HG02642 (cell line): ENCODE measurements around the gene GPS1.

Experiments used
- ATAC-seq: cut with Tn5 transposase; IDR thresholded peaks from one replicate; pipeline ENCODE4 v1.9.1; 2021; ENCODE audit warnings: mild to moderate bottlenecking; ENCODE audit not compliant: unreplicated experiment, poor library complexity

GPS1 gene

DNA sequence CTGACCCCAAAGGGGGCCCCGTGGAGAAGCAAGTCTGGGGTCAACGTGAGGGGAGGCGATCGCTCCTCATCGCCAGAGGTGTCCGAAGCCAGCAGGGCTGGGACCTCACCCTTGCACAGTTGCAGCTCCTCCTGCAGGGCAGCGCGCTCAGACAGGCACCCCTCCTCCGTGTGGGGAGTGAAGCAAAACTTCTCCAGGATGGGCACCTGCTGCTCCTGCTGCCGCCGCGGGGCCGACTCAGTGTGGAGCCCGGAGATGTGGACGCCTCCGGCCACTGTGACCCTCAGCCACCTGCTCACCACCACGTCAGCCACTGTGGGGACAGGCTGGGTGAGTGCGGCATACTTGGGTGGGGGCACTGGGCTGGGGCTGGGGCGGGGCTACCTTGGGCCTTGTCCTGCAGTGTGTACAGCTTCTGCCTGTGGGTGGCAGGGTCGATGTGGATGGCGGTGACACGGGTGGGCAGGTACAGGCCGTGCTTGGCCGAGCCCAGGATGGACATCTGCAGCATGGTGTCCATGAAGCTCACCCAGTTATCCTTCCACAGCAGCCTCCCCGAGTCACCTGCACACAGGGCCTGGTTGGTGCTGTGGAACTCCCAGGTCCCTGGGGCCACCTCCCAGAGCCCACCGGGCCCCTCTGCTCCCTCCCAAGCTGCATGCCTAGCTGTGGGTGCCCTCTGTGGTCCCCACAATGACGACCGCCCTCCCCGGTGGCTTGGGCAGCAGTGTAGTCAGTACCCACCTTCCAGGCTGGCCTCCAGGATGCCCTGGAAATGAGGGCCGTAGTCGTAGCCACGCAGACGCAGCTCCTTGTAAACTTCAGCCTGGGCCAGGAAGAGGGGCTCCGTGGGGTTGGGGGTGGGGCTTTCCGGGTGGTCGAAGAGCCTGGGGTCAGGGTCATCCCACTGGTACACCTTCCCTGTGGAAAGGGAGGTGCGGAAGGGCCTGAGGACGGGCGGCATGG, 35.5 kb downstream of the GPS1 start:
- ATAC-seq: no peak

DNA sequence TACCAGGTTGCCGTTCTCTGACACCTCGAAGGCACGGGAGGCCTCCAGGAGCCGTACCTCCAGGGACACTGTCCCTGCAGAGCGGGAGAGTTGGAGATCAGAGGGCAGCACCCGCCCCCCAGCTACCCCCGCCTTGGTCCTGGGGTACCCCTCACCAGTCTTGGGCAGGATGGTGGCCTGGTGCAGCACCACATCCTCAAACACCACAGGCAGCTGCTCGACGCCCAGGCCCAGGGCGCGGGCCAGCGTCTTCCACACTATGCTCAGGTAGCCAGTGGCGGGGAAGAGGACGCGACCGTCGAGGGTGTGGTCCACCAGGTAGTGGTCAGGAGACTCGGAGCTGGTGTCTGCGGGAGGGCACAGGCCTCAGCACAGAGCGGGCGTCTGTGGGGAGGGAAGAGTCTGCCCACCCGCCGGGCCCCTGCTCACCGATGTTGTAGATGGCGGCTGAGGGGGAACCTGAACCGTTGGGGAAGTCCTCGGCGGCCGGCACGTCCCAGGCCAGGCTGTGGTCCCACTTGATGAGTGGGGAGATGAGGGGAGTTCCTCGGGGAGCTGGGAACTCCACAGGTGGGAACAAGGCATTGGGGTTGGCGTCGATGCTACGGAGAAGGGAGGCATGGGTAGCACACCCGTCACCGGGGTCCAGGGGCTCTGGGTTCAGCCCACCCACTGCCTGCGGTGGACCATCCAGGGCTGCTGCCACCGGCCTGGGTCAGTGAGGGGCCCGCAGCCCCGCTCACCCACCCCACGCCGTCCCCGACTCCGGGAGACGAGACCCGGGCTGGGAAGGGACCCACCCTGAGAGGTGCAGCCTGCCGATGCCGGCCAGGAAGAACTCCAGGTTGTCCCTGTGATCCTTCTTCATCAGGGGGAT, 36.5 kb downstream of the GPS1 start:
- no peak for ATAC-seq

GRCh38 chr17:82088838-82089722, 37.4 kb downstream of the GPS1 start:
- no peak for ATAC-seq

DNA sequence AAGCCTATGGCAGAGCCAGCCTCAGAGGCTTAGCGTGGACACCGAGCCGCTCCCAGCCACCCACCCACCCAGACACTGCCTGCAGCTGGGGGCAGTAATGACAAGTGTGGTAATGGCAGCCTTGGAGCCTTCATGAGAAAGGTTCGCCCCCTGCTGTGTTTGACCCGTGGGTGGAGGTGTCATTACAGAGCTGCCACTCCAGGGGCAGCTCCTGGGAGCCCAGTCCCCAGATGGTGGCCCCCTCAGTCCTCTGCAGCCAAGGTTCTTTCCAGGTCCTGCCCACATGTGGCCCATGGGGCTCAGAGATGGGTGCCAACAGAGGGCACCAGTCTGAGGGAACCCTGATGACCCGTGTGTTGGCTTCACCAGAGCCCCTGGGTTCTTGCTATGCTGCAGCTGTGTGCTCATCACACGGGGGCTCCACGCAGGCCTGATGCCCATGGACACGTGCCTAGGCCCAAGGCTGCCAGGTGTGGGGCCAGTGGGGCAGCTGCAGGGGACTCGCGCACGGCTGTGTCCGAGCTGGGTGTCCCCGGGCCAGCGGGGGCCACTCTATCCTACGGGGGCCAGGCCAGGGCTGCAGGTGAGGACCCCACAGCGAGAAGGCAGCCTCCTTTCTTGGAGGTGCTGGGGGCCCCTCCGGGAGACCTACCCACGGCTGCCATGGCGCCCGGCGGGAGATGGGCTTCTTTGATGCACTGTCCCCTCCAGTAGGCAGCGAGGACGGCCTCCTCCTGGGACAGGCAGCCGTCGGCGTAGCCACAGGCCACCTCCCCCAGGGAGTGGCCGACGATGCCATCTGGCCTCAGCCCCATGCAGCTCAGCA, 38.2 kb downstream of the GPS1 start:
- no peak for ATAC-seq

DNA sequence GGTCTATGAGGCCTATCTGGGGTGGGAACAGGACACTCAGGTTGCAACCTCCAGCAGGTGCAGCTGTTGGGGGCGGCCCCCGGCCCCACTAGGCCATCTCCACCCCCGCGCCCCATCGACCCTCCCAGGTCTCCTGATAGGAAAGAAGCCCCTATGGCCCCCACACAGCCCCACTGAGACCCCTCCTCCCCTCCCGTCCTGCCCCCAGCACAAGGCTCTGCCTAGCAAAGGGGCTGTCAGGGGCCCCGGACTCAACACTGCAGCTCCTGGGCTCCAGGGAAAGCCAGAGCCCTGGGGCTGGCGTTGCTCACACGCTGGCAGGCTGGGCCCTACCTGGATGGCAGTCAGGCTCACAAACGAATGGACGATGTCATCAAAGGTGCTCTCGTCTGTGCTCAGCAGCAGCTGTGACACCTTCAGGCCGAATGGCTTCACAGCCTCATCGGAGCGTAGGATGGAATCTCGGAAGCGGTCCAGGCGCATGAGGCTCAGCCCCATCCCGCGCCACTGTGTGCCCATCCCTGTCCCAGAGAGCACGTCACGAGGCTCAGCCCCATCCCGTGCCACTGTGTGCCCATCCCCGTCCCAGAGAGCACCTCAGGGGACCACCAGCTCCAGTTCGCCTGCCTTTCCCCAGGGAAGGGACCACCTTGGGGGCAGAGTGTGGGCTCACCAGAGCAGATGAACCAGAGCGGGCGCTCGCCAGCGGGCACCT, 39.0 kb downstream of the GPS1 start:
- no peak for ATAC-seq

DNA sequence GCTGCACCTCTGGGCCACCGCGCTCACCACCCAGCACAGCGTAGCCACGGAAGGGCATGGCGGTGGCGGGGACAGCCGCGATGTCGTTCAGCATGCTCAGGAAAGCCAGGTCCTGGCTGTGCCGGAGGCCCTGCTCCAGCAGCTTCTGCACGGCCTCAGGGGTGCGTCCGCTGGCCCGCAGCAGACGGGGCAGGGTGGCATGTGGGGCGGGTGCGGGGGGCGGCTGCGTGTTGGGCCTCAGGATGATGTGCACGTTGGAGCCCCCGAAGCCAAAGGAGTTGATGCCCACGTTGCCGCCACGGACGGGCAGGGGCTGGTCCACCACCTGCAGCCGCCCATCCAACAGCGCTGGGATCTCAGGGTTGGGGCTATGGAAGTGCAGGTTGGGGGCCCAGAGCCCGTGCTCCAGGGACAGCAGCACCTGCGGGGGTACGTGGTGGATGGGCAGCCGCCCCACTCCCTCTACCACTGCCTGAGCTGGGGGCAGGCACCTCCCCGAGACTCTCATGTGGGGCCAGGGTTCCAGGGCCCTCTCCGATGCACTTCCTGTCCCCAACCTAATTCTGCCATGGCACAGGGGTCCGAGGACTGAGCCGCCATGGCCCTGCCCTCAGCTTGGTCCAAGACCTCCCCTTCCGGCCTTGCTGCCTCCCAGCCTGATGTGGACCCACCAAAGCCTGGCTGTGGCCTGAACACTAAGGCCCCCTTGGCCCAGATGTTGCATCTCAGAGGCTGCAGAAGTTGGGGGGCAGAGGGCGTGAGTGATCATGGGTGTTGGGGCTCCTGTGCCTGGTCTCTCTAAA, 39.8 kb downstream of the GPS1 start:
- no peak for ATAC-seq

DNA sequence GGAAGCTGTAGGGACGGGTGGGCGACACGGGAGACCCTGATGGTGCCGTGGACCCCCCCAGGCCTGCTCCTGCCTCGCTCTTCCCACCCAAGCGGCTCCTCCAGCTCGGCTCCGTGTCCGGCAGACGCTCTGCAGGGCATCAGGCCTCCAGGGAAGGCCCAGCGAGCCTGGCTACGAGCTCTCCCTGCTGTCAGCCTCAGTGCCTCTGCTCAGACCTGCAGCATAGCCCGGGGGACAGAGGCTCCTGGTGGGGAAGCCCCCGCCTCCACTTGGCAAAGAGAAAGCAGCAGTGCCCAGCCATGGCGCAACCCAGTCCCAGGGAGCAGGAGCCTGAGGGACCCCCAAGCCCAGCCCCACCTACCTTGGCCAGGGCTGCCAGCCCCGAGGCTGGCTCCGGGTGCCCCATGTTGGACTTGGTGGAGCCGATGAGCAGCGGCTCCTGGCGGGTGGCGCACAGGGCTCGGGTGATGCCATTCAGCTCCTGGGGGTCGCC, 40.4 kb downstream of the GPS1 start:
- ATAC-seq: no peak

DNA sequence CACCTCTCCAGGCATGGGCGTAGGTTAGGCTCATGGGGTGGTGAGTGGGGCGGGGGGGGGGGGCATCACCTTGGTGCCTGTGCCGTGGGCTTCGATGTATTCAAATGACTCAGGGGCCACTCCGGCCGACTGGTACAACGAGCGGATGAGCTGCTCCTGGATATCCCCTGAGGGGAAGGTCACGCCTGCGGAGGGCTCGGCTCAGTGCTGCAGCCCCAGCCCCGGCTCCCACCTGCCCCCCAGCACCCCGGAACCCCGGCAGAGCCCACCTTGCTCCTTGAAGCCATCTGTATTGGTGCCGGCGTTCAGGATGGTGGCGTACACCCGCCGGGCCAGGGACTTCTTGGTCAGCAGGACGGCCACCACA, 40.9 kb downstream of the GPS1 start:
- ATAC-seq: no peak

DNA sequence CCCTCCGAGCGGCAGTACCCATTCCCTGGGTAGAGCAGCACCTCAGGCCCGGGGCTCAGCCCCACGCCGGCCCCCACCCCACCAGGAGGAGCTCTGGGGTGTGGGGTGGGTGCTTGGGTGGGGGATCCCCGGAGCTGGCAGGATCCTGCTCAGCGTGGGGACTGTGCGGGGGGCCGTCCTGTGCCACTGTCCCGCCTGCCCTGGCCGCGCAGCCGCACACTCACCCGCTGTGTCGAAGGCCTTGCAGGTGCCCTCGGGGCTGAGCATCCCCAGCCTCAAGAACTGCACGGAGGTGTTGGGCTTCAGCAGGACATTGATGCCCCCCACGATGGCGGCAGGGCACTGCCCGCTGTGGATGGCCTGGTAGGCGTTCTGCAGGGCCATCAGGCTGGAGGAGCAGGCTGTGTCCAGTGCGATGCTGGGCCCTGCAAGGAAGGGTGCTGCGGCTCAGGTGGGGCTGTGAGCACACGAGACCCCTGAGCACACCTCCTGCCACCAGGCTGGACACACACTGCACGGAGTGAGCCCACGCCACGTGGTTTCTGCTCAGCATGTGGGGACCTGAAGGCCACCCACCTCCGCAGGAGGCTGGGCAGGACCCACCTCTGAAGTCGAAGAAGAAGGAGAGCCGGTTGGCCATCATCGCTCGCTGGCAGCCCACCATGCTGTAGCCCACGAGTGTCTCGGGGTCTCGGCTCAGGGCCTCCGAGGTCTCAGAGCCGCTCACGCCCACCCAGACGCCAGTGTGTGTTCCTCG, 41.5 kb downstream of the GPS1 start:
- ATAC-seq: no peak

GRCh38 chr17:82094931-82095776, 43.5 kb downstream of the GPS1 start:
- ATAC-seq: no peak

DNA sequence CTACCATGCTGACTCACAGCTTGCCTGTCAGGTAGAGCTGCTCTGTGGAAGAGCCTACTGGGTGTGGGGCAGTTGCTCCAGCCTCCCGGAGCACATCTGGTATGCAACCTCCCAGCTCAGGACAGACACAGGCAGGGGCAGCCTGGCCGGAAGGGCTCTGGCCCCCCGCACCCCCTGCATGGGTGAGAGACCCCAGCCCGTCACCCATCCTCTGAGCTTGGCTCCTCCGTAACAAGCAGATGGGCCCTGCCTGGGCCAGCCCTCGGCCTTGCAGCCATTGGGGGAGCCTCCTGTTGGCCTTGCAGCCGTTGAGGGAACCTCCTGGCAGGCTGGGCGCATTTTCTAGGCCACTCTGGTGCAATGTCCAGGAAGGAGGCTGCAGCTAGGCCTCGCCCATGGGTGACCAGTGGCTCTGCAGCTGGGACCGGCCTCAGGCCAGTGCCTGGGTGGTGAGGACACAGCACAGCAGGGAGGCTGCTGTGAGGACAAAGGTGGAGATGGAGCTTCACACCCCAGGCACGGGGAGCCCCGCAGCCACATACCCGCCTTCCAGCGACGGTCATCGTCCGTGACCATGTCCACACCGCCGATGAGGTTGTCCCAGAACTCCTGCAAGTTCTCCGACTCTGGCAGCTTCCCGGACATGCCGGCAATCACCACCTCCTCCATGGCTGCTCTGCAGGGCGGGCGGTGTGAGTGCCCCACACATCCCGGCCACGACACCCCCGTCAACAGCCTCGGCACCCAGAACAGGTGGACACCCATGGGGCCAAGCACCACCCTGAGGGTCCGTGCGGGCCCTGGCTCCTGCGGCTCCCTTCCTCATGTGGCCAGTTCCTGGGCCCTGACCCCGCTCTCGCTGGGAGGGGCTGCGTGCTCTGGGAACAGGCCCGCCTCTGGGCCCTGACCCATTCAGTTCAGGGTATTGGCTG, 44.3 kb downstream of the GPS1 start:
- ATAC-seq: no peak

DNA sequence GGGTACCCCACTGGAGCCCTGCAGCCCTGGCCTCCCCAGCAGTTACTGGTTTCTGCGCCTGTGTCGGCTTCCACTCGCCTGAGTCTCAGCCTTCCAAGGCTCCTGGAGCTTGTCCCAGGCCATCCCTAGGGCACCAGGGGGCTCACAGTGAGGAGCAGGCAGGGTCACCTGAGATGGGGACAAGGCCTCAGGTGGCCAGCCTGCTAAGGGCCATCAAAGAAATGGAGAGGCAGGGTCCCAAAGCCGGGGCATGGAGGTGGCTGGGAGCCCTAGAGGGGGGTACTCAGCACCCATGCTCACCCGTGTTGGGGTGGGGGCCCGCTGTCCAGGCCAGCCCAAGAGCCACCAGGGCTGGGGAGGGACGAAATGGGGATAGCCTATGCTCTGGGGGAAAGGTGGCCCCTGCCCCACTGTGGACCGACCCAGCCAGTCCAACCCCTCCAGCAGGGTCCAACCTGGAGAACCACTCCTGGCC, 45.0 kb downstream of the GPS1 start:
- no peak for ATAC-seq

- peak; percentile 2 for ATAC-seq
These were observed 45.7 kb downstream of the GPS1 start for GRCh38 chr17:82097184-82097918.

DNA sequence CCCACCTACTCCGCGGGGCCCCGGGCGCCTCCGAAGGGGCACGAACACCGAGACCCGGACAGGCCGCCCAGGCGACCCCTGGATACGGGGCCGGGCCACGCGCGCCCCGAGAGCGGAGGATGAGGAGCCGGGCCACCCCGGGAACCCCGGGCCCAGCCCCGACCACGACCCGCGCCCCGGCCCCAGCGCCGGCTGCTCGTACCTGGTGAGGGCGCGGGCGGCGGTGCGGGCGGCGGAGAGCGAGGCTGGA, 46.1 kb downstream of the GPS1 start:
- no peak for ATAC-seq
